ENCODE measurements around the gene ATOH8.

The ATOH8 gene

DNA sequence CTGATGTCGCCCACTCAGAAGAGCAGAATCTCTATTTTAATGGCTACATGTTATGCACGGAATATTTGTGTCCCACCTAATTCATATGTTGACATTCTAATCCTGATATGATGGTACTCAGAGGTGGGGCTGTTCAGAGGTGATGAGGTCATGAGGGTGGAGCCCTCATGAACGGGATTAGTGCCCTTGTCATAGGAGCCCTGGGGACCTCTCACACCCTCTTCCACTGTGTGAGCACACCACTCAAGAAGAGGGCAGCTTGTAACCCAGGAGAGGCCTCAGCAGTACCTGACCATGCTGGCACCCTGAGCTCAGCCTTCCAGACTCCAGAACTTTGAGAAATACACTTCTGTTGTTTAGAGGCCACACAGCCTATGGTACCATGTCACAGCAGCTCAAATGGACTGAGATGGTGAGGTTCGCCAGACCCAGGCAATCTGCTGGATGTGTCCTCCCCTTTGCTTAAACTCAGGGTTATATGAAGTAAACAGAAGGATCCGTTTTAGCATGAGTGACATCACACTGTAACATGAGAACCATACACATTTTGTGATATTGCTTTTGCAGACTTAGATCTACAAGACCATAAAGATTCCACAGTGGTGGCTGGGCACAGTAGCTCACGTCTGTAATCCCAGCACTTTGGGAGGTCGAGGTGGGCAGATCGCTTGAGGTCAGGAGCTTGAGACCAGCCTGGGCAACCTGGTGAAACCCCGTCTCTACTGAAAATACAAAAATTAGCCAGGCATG lies 48.7 kb downstream of the ATOH8 start:
- no peak for DNase-seq (ENCODE audit: low read depth)

DNA sequence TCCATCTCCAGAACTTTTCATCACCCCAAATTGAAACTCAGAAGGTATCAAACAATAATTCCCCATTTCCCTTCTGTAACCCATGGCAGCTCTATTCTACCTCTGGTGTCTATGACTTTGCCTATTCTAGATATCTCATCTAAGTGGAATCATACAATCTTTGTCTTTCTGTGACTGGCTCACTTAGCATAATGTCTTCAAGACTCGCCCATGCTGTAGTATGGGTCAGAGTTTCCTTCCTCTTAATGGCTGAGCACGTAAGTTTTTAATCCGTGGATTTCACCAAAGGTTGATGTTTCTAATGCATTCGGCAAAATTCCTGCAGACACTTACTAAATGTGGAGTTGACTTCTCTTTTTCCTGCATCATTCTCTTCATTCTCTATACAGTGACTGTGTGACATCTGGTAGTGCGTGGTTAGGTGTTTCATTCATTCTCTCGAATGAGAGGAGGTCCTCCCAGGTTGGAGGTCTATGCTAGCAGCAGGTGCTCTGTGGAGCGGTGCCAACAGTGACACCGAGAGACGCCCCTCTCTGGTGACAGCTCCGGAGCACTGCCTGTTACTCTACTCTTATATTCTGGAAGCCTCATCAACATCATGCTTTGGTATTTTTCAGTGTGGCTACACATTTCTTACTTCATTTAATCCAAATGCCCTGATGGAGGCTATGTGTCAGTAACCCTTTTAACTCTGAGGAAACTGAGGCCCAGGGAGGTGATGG lies 50.1 kb downstream of the ATOH8 start:
- no peak for DNase-seq (ENCODE audit: low read depth)

DNA sequence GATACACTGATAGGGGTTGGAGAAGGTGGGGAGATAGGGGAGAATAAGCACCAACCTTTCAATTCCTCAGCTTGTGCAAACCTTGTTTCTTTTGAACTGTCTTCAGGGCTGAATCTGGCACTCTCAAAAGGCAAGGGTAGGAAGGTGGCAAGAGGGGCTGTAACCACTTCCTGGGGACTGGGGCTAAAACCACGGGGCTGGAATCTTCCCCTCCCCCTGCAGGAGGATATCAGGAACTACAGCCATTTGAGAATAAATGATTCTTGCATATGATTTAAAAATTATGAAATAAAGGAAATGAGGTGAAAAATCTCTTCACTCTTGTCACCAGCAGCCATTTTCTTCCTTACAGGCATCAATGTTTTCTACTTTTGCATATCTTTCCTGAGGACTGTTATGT lies 50.8 kb downstream of the ATOH8 start:
- DNase-seq (ENCODE audit: low read depth), result no peak

DNA sequence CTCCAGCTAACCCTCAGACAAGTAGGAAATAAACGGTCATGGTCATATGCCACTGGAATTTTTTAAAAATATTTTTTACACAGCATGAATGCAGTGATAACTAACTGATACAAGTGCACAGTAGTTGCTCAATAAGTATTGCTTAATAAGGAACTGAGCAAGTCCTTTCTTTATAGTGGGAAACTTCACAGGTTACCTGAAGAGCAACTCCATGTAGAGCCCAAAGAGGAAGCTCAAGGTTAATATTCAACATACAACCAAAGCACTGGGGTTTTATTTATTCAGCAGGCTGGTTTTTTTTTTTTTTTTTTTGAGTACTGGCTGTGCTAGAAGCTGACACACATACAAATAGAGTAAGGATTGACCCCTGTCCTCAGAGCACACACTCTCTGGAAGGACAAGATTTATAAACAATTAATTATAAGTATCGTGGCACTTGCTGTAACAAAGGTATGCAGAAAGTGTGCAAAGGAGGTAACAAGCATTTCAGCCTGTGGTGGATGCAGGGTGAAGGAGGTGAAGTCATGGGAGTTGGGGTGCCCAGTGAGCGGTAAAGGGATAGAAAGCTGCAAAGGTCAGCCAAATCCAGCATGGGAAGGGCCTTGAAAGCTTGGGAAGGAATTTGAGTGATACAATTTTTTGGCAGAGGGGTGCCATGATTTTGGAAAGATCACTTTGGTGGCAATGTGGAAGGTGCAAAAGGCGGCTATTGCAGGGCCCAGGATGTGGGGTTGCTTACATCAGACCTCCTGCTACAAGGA lies 52.7 kb downstream of the ATOH8 start:
- no peak for DNase-seq (ENCODE audit: low read depth)

DNA sequence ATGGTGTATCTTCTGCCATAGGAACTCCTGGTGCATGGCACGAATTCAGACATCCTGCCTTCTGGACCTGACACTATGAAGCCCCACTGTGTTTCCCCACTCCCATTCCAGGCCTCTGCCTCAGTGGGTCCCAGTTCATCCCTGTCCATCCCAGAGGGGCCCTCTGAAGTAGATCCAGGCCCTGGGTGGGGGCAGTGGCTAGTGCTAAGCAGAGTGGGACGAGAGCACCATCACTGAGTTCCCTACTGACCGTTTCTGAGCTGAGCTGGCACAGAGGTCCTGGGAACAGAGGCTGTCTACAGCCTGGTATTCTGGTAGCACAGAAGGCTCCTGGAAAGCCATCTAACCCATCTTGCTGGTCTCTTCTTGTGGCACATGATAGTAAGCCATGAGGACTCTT lies 54.0 kb downstream of the ATOH8 start:
- DNase-seq (ENCODE audit: low read depth), result no peak

DNA sequence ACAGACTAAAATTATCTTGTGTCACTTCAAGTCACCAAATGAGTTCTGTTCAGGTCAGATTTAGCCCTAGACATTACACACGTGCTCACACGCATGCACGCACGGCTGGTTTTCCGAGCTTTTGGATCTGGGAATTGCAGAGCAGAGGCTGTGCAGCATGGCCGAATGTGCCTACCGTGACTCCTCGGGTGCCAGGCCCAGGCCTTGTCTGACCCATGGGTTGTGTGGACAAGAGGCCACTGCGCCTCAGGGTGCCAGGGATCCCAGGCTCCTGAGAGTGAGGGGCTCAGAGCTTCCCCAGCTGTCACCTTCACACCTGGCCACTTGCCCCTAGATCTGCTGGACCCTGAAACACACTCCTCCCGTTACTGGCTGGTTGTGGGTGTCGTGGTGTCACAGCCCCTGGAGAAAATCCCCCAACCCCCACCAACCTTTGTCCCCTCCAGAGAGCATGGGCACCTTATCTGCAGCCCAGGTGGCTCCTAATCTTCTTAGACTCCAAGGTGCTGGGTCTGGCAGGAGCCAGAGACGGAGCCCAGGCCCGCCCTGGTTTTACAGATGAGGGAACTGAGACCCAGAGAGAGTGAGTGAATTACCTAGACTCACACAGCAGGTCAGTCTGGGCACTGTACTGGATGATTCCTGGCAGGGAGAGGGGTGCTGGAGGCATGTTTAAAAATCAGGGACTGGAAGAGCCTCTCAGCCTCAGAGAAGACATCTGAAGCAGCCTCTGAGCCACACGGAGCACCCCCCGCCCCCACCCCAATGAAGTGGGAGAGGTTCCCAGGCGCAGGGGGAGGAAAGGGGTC lies 56.8 kb downstream of the ATOH8 start:
- no peak for DNase-seq (ENCODE audit: low read depth)

DNA sequence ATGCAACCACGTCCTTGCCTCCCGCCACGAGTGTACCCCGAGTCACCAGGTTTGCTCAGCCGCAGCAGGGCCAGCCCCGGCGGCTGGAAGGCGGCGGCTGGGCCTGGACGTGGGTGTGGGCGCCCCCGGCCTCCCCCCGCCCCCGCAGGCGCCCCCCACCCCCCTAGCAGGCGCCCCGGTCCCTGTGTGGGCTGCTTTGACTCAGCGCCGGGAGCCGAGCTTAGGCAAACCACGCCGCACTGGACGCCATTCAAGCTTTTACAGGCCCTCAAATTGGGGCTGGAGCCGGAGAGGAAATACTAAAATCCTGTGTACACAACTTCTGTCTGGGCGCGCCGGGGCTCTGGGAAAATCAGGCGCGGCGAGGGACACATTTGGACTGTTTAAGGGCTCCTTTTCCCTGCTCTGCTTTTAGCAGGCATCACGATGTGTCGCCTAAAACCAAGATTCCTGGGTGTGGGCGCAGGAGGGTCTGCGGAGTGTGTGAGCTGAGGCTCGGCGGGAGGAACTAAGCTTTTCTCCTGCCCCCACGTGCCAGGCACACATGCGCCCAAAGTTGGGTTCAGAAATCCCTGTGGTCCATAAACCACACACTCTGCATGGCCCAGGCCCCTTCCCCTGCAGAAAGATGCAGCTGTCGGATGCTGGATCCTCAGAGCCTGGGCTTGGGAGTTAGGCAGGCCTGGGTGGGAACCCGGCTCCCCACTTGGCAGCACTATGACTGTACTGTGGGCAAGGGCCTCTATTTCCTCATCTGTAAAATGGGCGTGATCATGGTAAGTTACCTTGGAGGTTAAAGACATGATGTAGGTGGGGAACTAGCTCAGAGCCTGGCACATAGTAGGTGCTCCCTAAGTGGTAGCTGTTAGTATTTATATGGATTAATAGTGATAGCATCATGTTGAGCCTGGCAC lies 57.6 kb downstream of the ATOH8 start:
- DNase-seq (ENCODE audit: low read depth), result no peak

DNA sequence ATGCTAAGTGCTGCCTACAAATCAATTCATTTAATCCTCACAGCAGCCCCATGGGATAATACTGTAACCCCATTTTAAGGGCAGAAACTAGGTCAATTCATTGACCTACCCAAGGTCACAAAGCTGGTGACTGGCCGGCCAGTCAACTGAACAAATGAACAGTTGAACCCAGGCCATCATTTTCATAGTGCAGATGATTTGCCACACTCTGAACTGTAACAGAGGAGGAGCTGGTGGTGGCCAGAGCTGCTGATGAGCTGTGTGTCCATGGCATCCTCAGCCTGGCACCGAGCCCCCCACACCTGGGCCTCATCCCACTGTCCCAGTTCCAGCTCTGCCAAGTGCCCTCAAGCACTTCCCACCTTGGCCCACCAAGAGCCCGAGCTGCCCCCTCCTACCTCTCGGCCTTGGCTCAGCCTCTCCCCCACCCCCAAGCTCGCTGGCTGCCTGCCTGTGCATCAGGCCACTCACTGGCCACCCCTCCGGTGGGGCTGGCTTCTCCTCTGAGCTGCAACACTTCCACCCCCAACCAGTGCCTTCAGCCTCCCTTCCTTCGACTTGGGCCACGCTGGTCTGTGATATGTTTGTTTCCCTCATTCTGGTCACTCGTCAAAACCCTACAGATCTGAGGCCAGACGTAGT lies 58.4 kb downstream of the ATOH8 start:
- DNase-seq (ENCODE audit: low read depth), result no peak

DNA sequence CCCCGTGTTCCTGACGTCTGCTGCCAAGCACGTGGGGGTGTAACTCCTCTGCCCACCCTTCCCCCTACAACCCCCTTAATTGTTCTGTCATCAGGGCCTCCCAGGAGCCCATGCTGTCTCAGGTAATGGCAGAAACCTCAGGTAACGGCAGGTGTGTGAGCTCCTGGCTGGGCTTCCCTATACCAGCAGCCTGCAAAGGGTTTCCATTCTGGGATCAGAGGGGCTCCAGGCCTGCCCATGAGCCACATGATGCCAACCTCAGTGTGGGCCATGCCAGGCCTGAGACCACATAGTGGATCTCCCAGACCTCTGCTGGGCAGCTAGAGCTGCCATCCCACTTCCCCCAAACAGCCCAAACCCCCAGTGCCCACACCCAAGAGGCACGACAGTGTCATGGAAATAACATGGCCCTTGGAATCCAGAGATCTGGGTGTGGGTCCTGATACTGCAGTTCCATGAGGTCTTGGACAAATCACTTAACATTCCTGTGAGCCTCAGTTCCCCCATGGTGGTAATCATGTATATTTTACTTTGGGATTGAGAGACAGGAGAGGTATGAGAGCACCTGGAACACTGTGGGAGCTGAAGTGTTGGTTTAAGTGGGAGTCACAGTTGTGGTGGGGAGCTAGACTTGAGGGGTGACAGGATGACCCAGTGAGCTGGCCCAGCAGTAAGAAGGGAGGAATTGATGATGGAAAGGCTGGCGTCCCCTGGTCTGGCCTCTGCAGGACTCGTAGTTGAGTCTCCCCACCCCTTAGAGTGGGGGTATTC lies 59.6 kb downstream of the ATOH8 start:
- DNase-seq (ENCODE audit: low read depth), result no peak

DNA sequence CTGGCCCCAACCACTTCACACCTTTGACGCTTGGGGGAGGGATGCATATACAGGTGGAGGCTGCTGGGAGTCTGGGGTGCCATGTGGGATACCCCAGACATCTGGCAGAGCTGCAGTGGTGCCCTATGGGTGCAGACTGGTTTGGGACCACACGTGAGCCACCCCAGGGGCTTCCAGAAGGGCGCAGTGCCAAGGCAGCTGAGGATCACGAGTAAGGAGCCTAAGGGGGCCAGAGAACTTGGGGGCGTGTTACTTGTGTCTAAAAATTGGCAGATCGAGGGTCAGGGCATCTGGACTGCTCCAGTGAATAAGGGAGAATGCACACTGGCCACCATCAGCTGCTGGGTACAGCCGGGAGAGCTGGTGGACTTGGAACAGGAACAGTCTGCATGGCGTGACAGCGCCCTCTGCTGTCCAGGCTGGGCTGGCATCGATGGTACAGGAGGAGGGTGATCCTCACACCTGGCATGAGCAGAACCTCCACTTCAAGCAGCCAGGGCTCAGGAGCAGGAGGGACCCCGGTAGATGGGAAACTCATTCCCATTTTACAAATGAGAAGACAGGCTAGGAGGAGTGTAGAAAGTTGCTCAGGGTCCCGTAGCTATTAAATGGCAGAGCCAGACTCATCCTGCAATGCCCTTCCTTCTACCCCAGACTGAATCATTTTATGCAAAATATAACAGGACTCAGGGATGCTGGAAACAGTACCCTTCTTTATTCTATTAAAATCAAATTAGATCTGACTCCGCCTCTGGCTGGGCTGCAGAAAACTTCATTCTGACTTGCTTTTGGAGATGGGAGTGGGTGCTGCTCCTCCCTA lies 60.4 kb downstream of the ATOH8 start:
- peak; percentile 67 for DNase-seq (ENCODE audit: low read depth)

DNA sequence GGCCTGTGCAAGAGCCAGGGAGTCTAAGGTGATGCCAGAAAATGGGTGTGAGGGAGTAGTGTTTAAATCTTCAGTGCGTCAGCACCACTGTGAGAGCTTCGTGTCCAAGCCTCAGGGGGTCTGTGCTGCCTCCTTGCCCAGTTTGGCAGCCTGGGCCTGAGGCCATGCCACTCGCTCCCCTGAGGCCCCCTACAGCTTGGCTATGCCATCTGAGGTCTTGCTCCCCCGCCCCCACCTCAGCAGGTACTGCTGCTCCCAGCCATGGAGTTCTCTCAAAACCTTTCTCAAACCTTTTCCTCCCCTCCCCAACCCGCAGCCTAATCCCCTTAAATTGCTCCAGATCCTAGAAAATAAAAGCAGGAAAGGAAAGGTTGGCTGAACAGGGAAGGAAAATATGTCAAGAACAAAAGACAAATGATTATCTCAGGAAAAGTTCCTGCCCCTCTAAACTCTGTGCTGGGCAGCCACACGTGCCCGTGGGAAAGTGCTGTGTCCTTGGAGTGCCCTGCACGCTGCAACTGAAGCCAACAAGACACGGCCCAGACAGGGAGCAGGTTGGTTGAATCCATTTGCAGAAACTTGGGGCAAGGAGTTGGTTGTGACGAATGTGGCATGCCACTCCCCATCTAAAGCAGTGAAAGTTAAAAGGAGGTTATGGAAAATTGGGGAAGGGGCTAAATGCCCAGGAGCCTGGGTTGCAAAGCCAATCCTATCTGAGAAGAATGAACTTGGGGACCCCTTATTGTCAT lies 61.2 kb downstream of the ATOH8 start:
- DNase-seq (ENCODE audit: low read depth), result no peak

DNA sequence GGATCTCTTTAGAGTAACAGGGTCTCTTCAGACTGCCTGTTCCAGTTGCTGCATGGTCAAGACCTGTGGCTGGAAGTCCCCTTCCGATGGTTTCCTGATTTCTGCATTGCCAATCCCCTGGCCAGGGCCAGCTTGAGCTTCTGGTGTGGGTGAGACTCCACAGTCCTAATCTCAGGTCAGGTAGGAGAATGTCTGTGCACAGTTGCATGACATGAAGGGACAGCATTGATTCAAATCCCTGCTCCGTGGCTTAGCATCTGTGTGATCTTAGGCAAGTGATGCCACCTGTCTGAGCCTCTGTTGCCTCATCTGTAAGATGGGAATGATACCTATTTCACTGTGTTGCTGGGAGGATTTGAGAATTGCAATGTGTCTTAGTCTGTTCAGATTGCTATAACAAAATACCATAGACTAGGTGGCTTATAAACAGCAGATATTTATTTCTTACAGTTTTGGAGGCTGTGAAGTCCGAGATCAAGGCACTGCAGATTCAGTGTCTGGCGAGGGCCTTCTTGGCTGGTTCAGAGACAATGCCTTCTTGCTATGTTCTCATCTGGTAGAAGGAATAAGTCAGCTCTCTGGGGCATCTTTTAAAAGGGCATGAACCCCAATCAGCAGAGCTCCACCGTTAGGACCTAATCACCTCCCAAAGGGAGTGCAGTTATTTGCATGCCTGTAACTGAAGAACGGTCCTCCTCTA lies 66.2 kb downstream of the ATOH8 start:
- DNase-seq (ENCODE audit: low read depth), result no peak

DNA sequence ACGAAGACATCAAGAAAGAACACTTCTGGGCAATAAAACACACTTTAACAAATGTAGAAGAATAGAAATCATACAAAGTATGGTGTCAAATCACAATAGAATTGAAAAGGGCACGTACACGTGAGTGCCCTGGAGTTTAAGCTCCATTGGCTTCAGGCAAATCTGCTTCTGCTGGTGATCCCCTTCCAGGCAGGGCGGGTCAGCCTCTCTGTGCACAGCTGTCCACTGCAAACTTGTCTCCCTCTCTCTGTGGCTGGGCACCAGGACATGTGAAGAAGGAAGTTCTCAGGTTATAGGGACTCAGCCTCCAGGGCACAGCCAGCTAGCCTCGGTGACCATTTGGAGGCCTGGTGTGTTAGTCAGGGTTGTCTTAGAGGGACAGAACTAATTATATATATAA lies 69.0 kb downstream of the ATOH8 start:
- DNase-seq (ENCODE audit: low read depth), result no peak

DNA sequence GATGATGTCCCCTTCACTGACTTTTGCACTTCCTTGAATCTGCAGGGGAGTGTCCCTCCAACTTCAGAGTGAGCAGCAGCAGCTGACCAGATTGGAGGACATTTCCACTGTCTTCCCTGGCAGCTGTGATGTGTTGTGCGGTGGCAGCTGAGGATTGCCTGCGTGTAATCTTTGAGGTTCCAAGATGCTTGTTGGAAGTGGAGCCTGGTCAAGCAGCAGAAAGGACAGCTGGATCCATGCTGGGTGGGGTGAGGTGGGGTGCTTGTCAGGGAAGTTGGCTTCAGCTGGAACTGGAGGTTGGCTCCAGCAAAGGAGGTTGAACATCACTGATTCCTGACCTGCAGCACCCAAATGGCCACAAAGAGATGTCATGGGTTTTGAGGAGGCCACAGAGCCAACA lies 70.2 kb downstream of the ATOH8 start:
- DNase-seq (ENCODE audit: low read depth), result no peak

DNA sequence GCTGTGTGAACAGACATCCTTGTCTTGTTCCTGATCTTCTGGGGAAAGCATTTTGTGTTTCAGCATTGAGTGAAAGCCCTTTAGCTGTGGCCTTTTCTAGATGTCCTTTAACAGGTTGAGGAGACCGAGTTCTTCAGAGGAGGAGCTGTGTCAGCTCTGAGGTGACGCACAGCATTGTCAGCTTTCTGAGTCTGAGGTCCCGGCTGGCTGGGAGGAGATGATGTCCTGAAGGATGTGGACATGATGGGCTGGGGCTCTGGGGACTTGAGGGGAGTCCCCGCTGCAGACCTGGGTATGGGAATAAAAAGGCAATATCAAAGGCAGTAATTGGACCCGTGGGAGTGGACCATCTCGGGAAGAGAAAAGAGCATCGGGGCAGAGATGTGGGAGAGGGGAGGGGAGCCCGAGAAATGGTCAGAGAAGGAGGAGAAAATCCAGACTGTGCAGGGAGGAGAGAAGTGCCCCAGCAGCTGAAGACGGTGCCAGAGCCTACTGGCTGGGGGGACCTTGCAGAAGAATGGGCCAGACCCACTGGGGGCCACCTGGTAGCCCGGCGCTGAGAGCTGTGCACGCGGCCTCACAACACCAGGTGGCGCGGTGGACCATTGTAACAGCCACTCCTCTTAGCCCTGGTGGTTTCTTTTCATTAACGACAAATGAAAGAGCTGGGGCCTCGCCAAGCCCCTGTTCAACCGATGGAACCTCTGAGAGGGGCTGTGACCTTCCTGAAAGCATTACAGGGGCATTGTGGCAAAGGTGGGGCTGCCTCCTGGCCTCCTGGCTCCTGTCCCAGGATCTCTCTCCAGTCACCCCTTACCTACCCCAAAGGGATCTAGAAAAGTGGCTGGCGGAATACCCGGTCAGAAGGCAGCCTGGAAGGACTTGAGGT lies 73.4 kb downstream of the ATOH8 start:
- DNase-seq (ENCODE audit: low read depth), result peak; percentile 75

DNA sequence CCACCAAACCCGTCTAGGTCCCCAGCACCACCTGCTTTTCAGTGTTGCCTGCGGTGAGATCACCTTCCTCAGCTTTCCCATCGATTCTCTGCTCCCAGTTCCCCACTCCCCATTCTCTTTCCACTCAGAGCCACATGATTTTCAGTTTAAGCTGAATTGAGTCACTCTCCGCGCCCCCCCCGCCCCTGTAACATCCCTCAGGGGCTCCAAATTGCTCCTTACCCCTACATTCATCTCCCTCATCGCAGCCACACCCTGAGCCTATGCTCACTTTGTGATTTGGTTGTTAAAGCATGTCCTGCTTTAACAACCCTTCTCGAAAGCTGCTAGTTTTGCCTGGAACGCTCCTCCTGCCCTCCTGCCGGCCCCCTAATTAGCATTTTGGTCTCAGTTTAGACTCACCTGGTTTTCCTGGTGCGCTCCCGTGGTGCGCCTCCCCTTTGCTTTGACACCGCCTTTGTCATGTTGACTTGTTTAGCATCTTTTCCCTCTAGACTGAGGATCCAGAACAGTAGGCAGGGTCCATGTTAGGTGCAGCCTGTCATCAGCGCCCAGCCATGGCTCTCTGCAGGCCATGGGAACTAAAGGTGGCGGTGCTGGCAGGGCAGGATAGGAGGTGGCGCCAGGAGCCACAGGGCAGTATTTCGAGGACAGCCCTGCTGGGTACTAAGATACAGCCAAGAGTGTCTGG lies 74.2 kb downstream of the ATOH8 start:
- no peak for DNase-seq (ENCODE audit: low read depth)
